Activated naive CD4-positive, alpha-beta T cell treated with anti-CD3 and anti-CD28 coated beads, Interleukin-2, amount 50 U/mL, for 72 hours (primary cell): ENCODE data around the gene MIAT. TPM values are rescaled to one million over a fixed set of nuclear protein-coding genes. Genes with fewer than 3 reads are reported as not detected.

Source experiments
- ATAC-seq, 2 donors: fragments of 150-1000 bp; cut with Tn5 transposase; 2 replicates each; pipeline ENCODE4 v1.10.0; 2021; ENCODE audit warnings: mild to moderate bottlenecking in 2 of 2, moderate library complexity in 2 of 2
- DNase-seq, 2 donors: peaks; one replicate each; pipeline ENCODE4 v3.0.0; 2021 to 2022; ENCODE audit warnings: low spot score in 2 of 2
- H3K27ac Mint-ChIP-seq, 2 donors: one replicate each; pipeline ENCODE4 v1.8.0; 2022; ENCODE audit warnings: mild to moderate bottlenecking in 2 of 2, mixed read lengths in 2 of 2
- H3K36me3 Mint-ChIP-seq, 2 donors: one replicate each; pipeline ENCODE4 v1.8.0; 2022; ENCODE audit warnings: mixed read lengths in 2 of 2
- H3K9me3 Mint-ChIP-seq, 2 donors: one replicate each; pipeline ENCODE4 v1.8.0; 2022; ENCODE audit warnings: mixed read lengths in 2 of 2
- total RNA-seq, 2 donors: library from RNA; stranded (reverse); gene quantifications; one replicate each; pipeline ENCODE4 v1.2.3, GENCODE V29; 2022

MIAT gene
- total RNA-seq, 2 donors from 2014 or later: 11.4 to 138 TPM

- H3K9me3 Mint-ChIP-seq: no peaks in the 10 kb centered on the region
- peaks cover 5 to 26% of the 10 kb centered on the region in 2 donors for H3K36me3 Mint-ChIP-seq
- DNase-seq (no peak), ATAC-seq (no peak)
- no peak overlapping the region for H3K27ac Mint-ChIP-seq
Measured at GRCh38 chr22:26724414-26724813, 67.0 kb downstream of the MIAT start.

- Mint-ChIP-seq H3K36me3 (peaks cover 5 to 26% of the 10 kb centered on the region in 2 donors), H3K9me3 (no peaks in the 10 kb centered on the region), H3K27ac (no peak overlapping the region)
- DNase-seq (no peak), ATAC-seq (no peak)
Measured at GRCh38 chr22:26725012-26725676, 67.8 kb downstream of the MIAT start.

Other genes with a start within 250 kb of the MIAT start
- gene ASPHD2, start 228.3 kb upstream of the MIAT start, total RNA-seq: 10 to 100 TPM in 1 of 2 donors, 1 to 10 TPM in 1; 3.5 to 15.1 TPM
- 10 to 100 TPM; 51.3 to 62.6 TPM for gene HPS4, start 173.8 kb upstream of the MIAT start, total RNA-seq
- 10 to 100 TPM; 18.6 to 27.4 TPM for gene SRRD, start 173.7 kb upstream of the MIAT start, total RNA-seq
- 10 to 100 TPM; 45.5 to 49.3 TPM for gene TFIP11, start 145.1 kb upstream of the MIAT start, total RNA-seq
- gene TPST2, start 67.5 kb upstream of the MIAT start, total RNA-seq: 10 to 100 TPM; 15.4 to 26.9 TPM
- gene CRYBB1, start 39.6 kb upstream of the MIAT start, total RNA-seq: not detected
- gene CRYBA4, start 35.6 kb upstream of the MIAT start, total RNA-seq: not detected